HEK293 (cell line): Measurements from ENCODE around the gene SFMBT2.

Source experiments
- CTCF ChIA-PET: fragments of 350-600 bp; formaldehyde crosslinking; extraction: SDS; loops from one replicate; lab custom pipeline; 2021; ENCODE audit warnings: antibody characterized with exemption; lab: Yijun Ruan, JAX
- POLR2A ChIA-PET: fragments of 300-600 bp; formaldehyde crosslinking; extraction: SDS; loops from one replicate; lab custom pipeline; 2020; ENCODE audit warnings: antibody characterized with exemption, inconsistent platforms; lab: Yijun Ruan, JAX
- H3K27ac ChIP-seq: fragments of 200-500 bp; sonication (Bioruptor generic); 2 replicates; pipeline ENCODE4 v1.5.1; 2014; ENCODE audit warnings: low read depth, low read length, control low read depth, inconsistent platforms; ENCODE audit errors: extremely low read depth
- H3K36me3 ChIP-seq, 2 experiments: fragments of 200-500 bp in 1 of 2; sonication (Bioruptor generic) in 1 of 2; 1 replicate in 1 of 2; 2 replicates in 1 of 2; pipeline ENCODE4 v1.5.1; 2014 to 2017; ENCODE audit warnings: inconsistent platforms in 2 of 2, low read length in 2 of 2; ENCODE audit not compliant: control insufficient read depth in 2 of 2, insufficient read depth in 1 of 2
- H3K4me1 ChIP-seq: fragments of 200-500 bp; sonication (Bioruptor generic); 2 replicates; pipeline ENCODE4 v1.5.1; 2014; ENCODE audit warnings: mild to moderate bottlenecking, low read length, inconsistent platforms; ENCODE audit not compliant: control insufficient read depth, insufficient read depth
- H3K4me3 ChIP-seq: 2 replicates; pipeline ENCODE4 v1.5.1; 2011; ENCODE audit warnings: low read depth, mild to moderate bottlenecking, control low read depth, low read length, moderate library complexity
- H3K9me3 ChIP-seq: fragments of 200-500 bp; sonication (Bioruptor generic); 2 replicates; pipeline ENCODE4 v1.5.1; 2014; ENCODE audit warnings: low read depth, low read length, inconsistent platforms; ENCODE audit not compliant: control insufficient read depth, insufficient read depth
- BCL11A ChIP-seq: fragments of 450-650 bp; formaldehyde crosslinking; IDR thresholded peaks from 2 replicates; pipeline ENCODE4 v1.5.1; 2016; ENCODE audit warnings: low read depth, missing biosample characterization, missing genetic modification characterization
- GLI4 ChIP-seq: fragments of 450-650 bp; formaldehyde crosslinking; IDR thresholded peaks from 2 replicates; pipeline ENCODE4 v1.5.1; 2016; ENCODE audit warnings: missing biosample characterization, missing genetic modification characterization
- KLF1 ChIP-seq: fragments of 450-650 bp; formaldehyde crosslinking; IDR thresholded peaks from 2 replicates; pipeline ENCODE4 v1.5.1; 2016; ENCODE audit warnings: missing biosample characterization, missing genetic modification characterization
- SCRT1 ChIP-seq: fragments of 450-650 bp; formaldehyde crosslinking; IDR thresholded peaks from 2 replicates; pipeline ENCODE4 v1.5.1; 2016; ENCODE audit warnings: missing biosample characterization, missing genetic modification characterization, borderline replicate concordance
- SP2 ChIP-seq: fragments of 450-650 bp; formaldehyde crosslinking; IDR thresholded peaks from 2 replicates; pipeline ENCODE4 v1.5.1; 2016; ENCODE audit warnings: missing biosample characterization, missing genetic modification characterization
- WT1 ChIP-seq: fragments of 450-650 bp; formaldehyde crosslinking; IDR thresholded peaks from 2 replicates; pipeline ENCODE4 v1.5.1; 2016; ENCODE audit warnings: missing biosample characterization, missing genetic modification characterization
- ZNF114 ChIP-seq: fragments of 450-650 bp; formaldehyde crosslinking; IDR thresholded peaks from 2 replicates; pipeline ENCODE4 v1.5.0; 2017; ENCODE audit warnings: missing biosample characterization, missing genetic modification characterization
- ZNF26 ChIP-seq: fragments of 450-650 bp; formaldehyde crosslinking; IDR thresholded peaks from 2 replicates; pipeline ENCODE4 v1.5.1; 2016; ENCODE audit warnings: missing biosample characterization, missing genetic modification characterization
- ZNF366 ChIP-seq: fragments of 450-650 bp; formaldehyde crosslinking; conservative IDR thresholded peaks from 2 replicates; pipeline ENCODE4 v1.5.1; 2016; ENCODE audit warnings: missing biosample characterization, missing genetic modification characterization
- ZNF398 ChIP-seq: fragments of 450-650 bp; formaldehyde crosslinking; IDR thresholded peaks from 2 replicates; pipeline ENCODE4 v1.5.1; 2017; ENCODE audit warnings: missing biosample characterization, missing genetic modification characterization
- ZNF530 ChIP-seq: fragments of 450-650 bp; formaldehyde crosslinking; IDR thresholded peaks from 2 replicates; pipeline ENCODE4 v1.5.1; 2016; ENCODE audit warnings: low read depth, missing biosample characterization, missing genetic modification characterization
- ZNF610 ChIP-seq: fragments of 450-650 bp; formaldehyde crosslinking; IDR thresholded peaks from 2 replicates; pipeline ENCODE4 v1.5.1; 2016; ENCODE audit warnings: missing biosample characterization, missing genetic modification characterization, borderline replicate concordance
- ZNF626 ChIP-seq: fragments of 450-650 bp; sonication (Bioruptor Pico); formaldehyde crosslinking; IDR thresholded peaks from 2 replicates; pipeline ENCODE4 v1.5.1; 2018; ENCODE audit warnings: missing biosample characterization, missing genetic modification characterization, inconsistent platforms
- ZNF654 ChIP-seq: fragments of 450-650 bp; formaldehyde crosslinking; IDR thresholded peaks from 2 replicates; pipeline ENCODE4 v1.5.1; 2016; ENCODE audit warnings: low read depth, missing biosample characterization, missing genetic modification characterization
- ZNF785 ChIP-seq: fragments of 450-650 bp; formaldehyde crosslinking; IDR thresholded peaks from 2 replicates; pipeline ENCODE4 v1.5.1; 2016; ENCODE audit warnings: missing biosample characterization, missing genetic modification characterization
- ZNF792 ChIP-seq: fragments of 450-650 bp; formaldehyde crosslinking; IDR thresholded peaks from 2 replicates; pipeline ENCODE4 v1.5.1; 2016; ENCODE audit warnings: missing biosample characterization, missing genetic modification characterization
- ZSCAN16 ChIP-seq: fragments of 450-650 bp; formaldehyde crosslinking; IDR thresholded peaks from 2 replicates; pipeline ENCODE4 v1.5.1; 2016; ENCODE audit warnings: missing biosample characterization, missing genetic modification characterization
- ZSCAN30 ChIP-seq: fragments of 450-650 bp; IDR thresholded peaks from 2 replicates; pipeline ENCODE4 v1.5.1; 2018; ENCODE audit warnings: missing biosample characterization, mild to moderate bottlenecking, missing genetic modification characterization, moderate library complexity
- TF ChIP-seq, protein P1 (sequence below): fragments of 450-650 bp; formaldehyde crosslinking; IDR thresholded peaks from 2 replicates; pipeline ENCODE4 v1.5.1; 2017; ENCODE audit warnings: missing biosample characterization, missing genetic modification characterization

SFMBT2 gene

DNA sequence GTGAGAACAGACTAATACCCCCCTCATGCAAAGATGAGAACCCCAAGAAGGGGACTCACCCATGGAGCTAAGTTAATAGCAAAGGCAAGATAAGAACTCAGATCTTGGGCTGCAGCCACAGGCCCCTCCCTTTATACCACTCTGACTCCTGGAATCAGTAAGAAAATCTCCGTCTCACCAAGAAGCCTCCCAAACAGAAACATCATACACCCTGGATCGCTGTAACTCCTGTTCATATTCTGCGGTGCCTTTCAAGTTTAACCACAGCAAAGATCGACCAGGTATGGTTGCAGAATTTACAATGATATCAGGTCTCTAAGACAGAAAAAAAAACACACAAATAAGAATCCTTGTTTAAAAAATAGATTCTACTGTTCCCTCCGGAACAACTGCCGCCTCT is 47.1 kb downstream of the SFMBT2 start:
- no peaks in the 10 kb centered on the region for H3K9me3 ChIP-seq
- H3K36me3 ChIP-seq, result peaks cover 9 to 87% of the 10 kb centered on the region in 2 experiments
- H3K27ac ChIP-seq, result no peak overlapping the region
- POLR2A ChIA-PET, result no interaction called here
- no peak overlapping the region for H3K4me3 ChIP-seq
- CTCF ChIA-PET, result no interaction called here
- no peaks in the 10 kb centered on the region for H3K4me1 ChIP-seq
- TF ChIP-seq BCL11A (tag by site-specific recombination) (no peak), ZNF114 (tag by site-specific recombination) (no peak), ZNF626 (tag by site-specific recombination) (no peak), GLI4 (tag by site-specific recombination) (no peak), ZNF26 (tag by site-specific recombination) (no peak), SCRT1 (tag by site-specific recombination) (no peak)

GRCh38 chr10:7362471-7362870 is 48.4 kb downstream of the SFMBT2 start:
- H3K27ac ChIP-seq, result no peak overlapping the region
- POLR2A ChIA-PET, result no interaction called here

DNA sequence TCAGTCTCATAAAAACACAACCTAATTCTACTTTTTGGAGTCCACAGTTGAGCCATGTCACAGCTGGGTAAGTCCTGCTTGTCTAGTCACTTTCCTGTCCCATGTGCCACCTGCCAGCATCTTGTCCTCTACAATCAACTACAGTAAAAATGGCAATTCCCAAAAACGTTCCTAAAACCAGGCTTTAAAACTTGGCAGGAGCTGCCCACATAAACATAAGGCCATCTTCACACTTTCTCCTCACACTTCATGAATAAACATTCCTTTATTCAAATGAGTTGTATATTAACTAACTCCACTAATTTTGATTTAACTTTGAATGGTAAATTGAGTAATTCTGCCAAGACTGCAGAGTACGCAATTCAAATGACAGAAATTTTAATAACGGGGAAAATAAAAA is 49.5 kb downstream of the SFMBT2 start:
- H3K9me3 ChIP-seq, result no peaks in the 10 kb centered on the region
- H3K4me3 ChIP-seq, result no peak overlapping the region
- no peaks in the 10 kb centered on the region for H3K4me1 ChIP-seq
- POLR2A ChIA-PET, result no interaction called here
- H3K36me3 ChIP-seq, result peaks cover 9 to 84% of the 10 kb centered on the region in 2 experiments
- CTCF ChIA-PET, result no interaction called here
- TF ChIP-seq ZNF792 (tag by site-specific recombination), result no peak
- no peak for TF ChIP-seq SP2 (tag by site-specific recombination)
- no peak for TF ChIP-seq ZNF366 (tag by site-specific recombination)
- TF ChIP-seq ZSCAN16 (tag by site-specific recombination), result no peak
- TF ChIP-seq ZNF530, result no peak
- TF ChIP-seq, protein P1, sequence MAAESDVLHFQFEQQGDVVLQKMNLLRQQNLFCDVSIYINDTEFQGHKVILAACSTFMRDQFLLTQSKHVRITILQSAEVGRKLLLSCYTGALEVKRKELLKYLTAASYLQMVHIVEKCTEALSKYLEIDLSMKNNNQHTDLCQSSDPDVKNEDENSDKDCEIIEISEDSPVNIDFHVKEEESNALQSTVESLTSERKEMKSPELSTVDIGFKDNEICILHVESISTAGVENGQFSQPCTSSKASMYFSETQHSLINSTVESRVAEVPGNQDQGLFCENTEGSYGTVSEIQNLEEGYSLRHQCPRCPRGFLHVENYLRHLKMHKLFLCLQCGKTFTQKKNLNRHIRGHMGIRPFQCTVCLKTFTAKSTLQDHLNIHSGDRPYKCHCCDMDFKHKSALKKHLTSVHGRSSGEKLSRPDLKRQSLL, result no peak
- no peak for TF ChIP-seq ZNF610 (tag by site-specific recombination)
- TF ChIP-seq ZNF654 (tag by site-specific recombination), result no peak
- no peak for TF ChIP-seq ZSCAN30
- no peak overlapping the region for H3K27ac ChIP-seq

More at GRCh38 chr10:7362471-7362870, 48.4 kb downstream of the SFMBT2 start:
- H3K9me3 ChIP-seq, result no peaks in the 10 kb centered on the region
- peaks cover 9 to 87% of the 10 kb centered on the region in 2 experiments for H3K36me3 ChIP-seq
- no peaks in the 10 kb centered on the region for H3K4me1 ChIP-seq
- CTCF ChIA-PET, result interaction anchor here (0.6 kb wide), 1 partner anchor 9 kb away, joined by 4 read pairs; no protein-coding TSS in a partner anchor
- no peak overlapping the region for H3K4me3 ChIP-seq
- TF ChIP-seq ZNF654 (tag by site-specific recombination) (no peak), WT1 (tag by site-specific recombination) (no peak), KLF1 (tag by site-specific recombination) (no peak), ZNF785 (no peak), ZNF398 (tag by site-specific recombination) (no peak)
